Right lobe of liver (tissue), 4 donors: ENCODE data around the gene SPPL3.

Experiments used
- CTCF ChIP-seq, 4 donors: fragments of 200-600 bp in 3 of 4; fragments of 450-650 bp in 1 of 4; IDR thresholded peaks; one replicate each; pipeline versions ENCODE4 v1.5.1 to v1.8.0; 2016 to 2022; ENCODE audit warnings: antibody characterized with exemption in 4 of 4, mild to moderate bottlenecking in 2 of 4
- POLR2A ChIP-seq: fragments of 450-650 bp; IDR thresholded peaks from one replicate; pipeline ENCODE4 v1.6.1; 2017; ENCODE audit warnings: antibody characterized with exemption, mild to moderate bottlenecking
- donor health status: DM: no; HTN: no; CAD: no.
- donor health status: DM: no; HTN: no; CAD: no.
- donor health status: DM: no; HTN: yes; CAD: no.

- TF ChIP-seq CTCF (IDR thresholded peaks at IDR 0.05) = no peak
- no peak for TF ChIP-seq POLR2A
Observed at GRCh38 chr12:120734210-120734609, 169.9 kb downstream of the SPPL3 start.
